RKO (cell line): Measurements from ENCODE around the gene DOP1B.

Source experiments
- DNase-seq: peaks from one replicate; pipeline ENCODE4 v3.0.0-alpha.2; 2016; ENCODE audit warnings: low spot score

The DOP1B gene

DNA sequence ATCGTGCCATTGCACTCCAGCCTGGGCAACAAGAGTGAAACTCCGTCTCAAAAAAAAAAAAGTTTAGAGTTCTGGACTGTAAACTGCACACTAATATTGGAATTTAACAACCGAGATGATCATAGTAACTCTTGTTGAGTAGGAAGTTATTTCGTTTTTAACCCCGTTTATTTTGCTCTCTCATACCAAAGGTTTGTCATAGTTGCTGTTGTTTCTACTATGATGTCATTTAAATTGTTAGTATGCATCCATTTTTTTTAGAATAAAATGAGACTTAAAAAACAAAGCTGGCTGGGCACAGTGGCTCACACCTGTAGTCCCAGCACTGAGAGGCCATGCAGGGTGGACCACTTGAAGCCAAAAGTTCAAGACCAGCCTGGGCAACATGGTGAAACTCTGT lies 49.3 kb downstream of the DOP1B start:
- no peak for DNase-seq
